GM18517 (cell line): ENCODE data around the gene TBC1D4.

Experiments used
- ATAC-seq: cut with Tn5 transposase; IDR thresholded peaks from one replicate; pipeline ENCODE4 v1.9.1; 2021; ENCODE audit warnings: mild to moderate bottlenecking, moderate library complexity; ENCODE audit not compliant: unreplicated experiment

Gene TBC1D4

GRCh38 chr13:75395901-75396300, 86.1 kb downstream of the TBC1D4 start:
- no peak for ATAC-seq

DNA sequence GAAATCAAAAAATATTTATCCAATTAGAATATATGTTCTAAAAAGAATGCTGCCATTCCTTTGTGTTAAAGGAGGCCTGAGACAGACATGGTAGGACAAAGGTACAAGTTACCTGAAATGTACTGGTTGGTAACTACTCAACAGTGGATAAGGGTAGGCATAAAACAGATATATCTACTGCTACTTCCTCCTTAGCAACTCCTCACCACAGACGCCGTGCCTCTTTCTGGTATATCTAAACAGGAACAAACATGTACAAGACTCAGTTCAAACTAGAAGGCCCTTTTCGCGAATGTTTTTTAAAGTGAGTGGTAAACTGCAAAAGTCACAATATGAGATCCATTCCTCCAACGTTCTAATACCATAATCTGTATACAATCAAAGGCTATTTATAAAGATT, 86.9 kb downstream of the TBC1D4 start:
- no peak for ATAC-seq

DNA sequence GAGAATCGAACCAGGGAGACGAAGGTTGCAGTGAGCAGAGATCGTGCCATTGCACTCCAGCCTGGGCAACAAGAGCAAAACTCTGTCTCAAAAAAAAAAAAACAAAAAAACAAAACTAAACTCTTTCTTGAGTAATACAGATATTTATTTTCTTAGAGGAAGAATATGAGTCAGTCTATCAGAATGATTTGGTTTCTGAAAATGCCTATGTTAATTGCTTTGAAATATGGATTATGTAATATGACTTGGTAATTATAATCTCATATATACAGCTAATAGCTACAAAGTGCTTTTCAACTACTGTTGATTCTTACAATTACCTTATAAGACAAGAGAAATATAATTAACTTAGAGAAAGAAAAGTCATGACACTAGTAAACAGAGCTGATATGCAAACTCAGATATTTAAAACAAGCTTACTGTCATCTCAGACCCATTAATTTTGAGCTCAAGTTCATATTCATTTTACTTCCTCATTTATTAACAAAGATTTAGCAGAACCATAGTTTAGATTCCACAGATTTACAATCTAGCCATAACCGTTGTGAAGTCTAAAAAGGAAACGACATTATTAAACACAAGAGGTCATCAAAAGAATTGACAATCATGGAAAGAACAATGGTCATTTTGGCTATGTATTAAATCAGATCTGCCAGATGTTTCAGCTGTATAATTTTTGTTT, 88.0 kb downstream of the TBC1D4 start:
- ATAC-seq: no peak

DNA sequence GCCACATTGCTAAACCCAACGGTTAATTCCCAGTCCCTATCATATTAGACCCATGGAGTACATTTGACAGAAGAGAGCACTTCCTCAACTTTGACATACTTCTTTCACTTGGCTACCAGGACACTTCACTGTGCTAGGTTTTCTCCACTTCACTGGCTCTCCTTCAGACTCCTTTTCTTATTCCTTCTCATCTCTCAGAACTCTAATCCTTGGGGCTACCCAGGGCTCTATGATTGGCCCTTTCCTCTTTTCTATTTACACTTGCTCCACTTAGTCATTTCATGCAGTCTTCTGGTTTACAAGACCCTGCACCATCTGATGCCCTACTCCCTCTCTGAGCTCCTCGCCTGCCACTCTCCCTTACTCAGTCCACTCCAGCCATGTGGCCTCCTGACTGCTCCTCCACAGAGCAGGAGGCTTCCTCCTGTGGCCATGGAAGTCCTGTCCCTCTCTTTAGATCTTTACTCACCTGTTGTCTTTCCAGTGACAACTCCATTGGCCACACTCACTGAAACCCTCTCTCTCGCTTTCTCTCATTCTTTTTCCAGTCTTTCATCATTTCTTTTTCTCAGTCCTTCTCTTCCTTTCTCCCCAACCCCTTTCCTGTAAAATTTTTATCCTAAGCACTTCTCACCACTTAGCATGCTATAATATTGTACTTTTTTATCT, 90.4 kb downstream of the TBC1D4 start:
- ATAC-seq: no peak

GRCh38 chr13:75390229-75390628, 91.7 kb downstream of the TBC1D4 start:
- no peak for ATAC-seq

- no peak for ATAC-seq
Observed at GRCh38 chr13:75385708-75386083, 96.3 kb downstream of the TBC1D4 start.

GRCh38 chr13:75384879-75385707, 96.9 kb downstream of the TBC1D4 start:
- no peak for ATAC-seq

DNA sequence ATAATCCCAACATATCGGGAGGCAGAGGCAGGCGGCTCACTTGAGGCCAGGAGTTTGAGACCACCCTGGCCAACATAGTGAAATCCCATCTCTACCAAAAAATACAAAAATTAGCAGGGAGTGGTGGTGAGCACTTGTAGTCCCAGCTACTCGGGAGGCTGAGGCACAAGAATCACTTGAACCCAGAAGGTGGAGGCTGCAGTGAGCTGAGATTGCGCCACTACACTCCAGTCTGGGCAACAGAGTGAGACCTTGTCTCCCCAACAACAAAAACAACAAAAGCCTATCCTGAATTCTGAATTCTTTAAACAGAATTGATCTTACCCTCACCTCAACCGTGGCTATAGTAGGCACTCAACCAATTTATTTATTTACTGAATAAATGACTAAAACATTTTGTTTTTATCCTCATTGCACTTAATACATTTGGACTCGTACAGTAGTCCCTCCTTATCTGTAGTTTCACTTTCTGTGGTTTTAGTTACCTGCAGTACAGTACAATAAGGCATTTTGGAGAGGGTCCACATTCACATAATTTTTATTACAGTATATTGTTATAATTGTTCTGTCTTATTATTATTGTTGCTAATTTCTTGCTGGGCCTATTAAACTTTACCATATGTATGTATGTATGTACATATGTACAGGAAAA, 98.8 kb downstream of the TBC1D4 start:
- no peak for ATAC-seq

GRCh38 chr13:75378301-75378700, 103.7 kb downstream of the TBC1D4 start:
- no peak for ATAC-seq

GRCh38 chr13:75376792-75377402, 105.1 kb downstream of the TBC1D4 start:
- ATAC-seq: no peak

GRCh38 chr13:75375329-75375728, 106.6 kb downstream of the TBC1D4 start:
- no peak for ATAC-seq

- no peak for ATAC-seq
Observed at GRCh38 chr13:75373988-75374387, 108.0 kb downstream of the TBC1D4 start.

DNA sequence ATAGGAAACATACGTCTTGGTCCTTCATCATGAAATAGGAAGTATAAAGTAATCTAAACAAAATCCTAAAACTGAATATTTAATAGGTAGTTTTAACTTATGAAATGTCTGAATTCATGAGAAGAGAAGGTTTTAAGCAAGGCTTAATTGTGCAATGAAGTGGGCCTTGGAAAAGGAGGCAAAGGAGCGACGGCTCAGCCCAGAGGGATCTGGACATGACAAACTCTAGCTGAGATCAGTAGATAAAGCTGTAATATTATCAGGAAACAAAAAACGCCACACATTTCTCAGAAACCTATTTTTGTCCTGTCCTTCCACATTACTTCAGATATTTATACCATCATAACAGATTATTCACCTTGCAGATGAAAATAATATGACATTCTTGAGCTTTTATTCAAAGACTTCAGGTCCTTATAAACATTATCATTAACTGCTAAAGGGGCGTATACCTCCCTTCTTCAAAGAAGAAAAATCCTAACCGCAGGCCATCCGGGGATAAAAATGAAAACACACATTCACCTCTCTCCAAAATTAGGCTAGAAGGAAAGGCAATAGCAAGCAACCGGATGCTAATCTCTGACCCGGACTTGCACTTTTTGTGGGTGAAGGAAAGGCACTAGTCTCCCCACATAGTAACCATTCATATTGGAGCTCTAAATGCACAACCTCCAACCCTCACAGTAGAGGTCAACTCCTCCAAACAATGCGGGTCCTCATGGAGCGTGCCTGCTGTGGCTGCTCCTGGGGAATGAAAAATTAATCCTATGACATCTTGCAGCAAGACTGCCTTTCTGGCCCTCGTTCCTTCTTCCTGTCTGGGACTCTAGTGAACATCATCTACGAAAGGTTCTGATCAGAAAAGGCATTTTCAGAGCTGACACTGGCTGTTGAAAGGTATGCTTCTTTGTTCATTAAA, 108.8 kb downstream of the TBC1D4 start:
- ATAC-seq: no peak

GRCh38 chr13:75372517-75372916, 109.5 kb downstream of the TBC1D4 start:
- peak; percentile 76 for ATAC-seq

DNA sequence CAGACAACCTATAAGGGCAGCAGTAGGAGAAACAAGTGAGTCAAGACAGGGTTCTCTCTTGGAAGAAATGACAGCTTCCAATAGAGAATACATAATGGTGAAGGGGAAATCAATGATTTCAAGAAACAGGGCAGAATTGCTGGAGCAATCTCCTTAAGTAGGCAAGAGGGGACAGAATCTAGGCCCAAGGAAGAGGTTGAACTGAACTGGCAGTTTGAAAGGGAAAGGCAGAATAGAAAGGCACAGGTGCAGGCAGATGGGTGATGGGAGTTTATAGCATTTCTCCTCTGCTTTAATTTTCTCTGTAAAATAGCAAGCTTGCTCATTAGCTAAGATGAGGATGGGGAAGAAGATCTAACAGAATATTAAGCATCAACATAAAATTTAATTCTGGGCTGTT, 110.8 kb downstream of the TBC1D4 start:
- ATAC-seq: no peak

GRCh38 chr13:75370774-75371173, 111.2 kb downstream of the TBC1D4 start:
- no peak for ATAC-seq

DNA sequence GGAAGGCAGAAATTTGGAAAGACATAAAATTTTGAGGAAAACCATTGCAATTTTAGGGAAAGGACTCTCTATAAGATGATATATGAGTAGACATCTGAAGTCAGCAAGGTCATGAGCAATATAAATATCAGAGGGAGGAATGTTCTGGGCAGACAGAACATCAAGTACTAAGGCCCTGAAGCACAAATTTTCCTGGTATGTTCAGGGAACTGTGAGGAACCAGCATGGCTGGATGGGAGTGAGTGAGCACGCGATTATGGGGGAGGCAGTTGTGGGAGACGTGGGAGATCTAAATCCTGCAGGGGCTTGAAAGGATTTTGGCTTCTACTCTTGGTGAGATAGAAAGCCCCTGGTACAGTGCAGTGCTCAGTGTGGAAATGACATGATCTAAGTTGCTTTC, 112.0 kb downstream of the TBC1D4 start:
- no peak for ATAC-seq

DNA sequence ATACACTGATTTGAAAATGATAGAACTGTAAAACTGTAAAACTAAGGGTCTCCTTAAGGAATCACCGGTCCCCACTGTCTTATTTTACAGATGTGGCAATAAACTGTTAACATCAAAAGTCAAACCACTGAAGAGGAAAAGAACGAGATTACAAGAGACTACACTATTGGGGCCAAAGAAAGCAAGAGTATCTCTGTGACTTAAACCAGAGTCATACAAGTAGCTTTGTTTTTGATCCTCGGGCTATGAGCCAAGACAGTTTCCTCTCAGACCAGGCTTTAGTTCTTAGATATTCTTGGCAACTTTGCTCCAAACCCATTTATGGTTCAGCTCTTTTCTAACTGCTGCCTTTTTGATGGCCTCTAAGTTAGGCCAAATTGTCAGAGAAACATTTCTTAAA, 113.8 kb downstream of the TBC1D4 start:
- no peak for ATAC-seq

DNA sequence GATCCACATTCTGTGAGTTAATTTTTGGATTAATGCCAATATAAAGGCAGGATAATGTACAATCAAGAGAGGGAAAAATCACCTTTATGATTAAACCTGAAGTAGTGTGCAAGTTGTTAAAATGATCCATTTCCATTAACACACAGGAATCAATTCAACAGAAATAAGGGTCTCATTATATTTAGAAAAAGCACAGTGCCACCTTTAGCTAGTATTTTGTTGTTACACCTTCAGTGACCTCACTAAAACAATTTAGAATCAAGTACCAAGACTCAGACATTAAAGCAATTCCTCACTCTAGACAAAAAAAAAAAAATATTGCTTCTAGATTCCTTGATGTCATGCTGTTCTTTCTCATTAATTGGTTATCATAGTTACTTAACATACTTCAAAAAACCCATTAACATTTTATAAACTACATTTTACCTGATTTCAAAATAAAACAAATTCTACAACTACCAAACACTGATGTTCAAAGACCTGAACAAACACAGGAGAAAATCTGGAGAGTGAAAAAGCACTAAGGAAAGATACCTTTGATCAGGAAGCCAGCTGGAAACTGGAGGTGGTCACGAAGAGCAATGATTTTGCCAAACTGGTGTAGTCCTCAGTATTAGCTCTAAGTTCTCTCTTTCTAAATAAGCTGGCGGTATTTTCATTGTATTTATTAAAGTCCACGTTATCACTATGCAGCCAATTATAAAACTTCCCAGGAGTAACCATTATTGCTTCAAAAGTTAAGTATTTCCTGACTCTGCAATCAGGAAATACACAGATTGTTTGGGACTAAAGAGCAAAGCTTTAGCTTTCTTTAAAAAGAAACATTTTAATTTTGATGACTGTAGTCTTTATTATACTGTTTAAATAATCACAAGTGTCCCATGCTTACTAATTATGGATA, 115.3 kb downstream of the TBC1D4 start:
- peak; percentile 21 for ATAC-seq
